ENCODE results near the gene LRRC31. TPM values are rescaled to one million over a fixed set of nuclear protein-coding genes. Genes with fewer than 3 reads are reported as not detected.
A peak's percentile ranks its signal among the peaks of the same experiment; 100 is the strongest.

The LRRC31 gene
- total RNA-seq, 3 donors from 2014 or later = 16.5 to 63.8 (median 42.6) TPM

GRCh38 chr3:169836942-169837275 is 32.8 kb downstream of the LRRC31 start:
- no peak for ATAC-seq
- DNase-seq = no peak
- no peak for TF ChIP-seq CTCF (IDR thresholded peaks at IDR 0.05)

DNA sequence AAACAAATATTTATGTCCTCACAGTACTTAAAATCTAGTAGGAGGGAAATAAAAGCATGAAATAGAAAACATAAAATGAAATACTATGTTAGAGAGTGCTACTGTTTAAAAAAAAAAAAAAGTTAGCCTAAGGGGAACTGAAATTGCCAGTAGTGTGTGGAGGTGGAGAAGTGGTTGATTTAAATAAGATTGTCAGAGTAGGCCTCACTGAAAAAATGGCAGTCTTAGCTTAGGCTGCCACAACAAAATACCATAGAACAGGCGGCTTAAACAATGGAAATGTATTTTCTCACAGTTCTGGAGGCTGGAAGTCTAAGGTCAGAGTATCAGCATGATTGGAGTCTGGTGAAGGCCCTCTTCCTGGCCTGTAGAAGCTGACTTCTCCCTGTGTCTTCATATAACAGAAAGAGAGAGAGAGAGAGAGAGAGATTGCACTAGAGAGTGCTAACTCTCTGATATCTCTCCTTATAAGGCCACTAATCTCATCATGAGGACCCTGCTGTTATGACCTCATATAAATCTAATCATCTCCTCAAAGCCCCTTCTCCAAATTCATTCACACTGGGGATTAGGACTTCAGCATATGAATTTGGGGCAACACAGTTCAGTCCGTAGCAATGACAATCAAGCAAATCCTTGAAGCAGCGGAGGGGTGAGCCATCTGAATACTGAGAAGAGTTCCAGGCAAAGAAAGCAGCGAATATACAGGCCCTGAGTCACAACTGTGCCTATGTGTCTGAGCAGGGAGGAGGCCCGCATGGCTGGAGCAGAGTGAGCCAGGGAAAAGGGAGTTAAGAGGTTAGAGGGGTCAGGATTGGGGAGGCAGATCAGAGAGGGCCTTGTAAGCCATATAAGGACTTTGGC is 33.4 kb downstream of the LRRC31 start:
- no peak for ATAC-seq
- Histone ChIP-seq H3K4me3 (no peak overlapping the region), H3K4me1 (ENCODE audit: low read depth) (no peaks in the 10 kb centered on the region), H3K36me3 (ENCODE audit: low read depth) (no peaks in the 10 kb centered on the region), H3K9me3 (no peaks in the 10 kb centered on the region)
- TF ChIP-seq CTCF (IDR thresholded peaks at IDR 0.05) = no peak
- no peak for DNase-seq
- intact Hi-C loops (cut with DNase I, micrococcal nuclease) = no loop called here

More at GRCh38 chr3:169836942-169837275, 32.8 kb downstream of the LRRC31 start:
- H3K4me3 ChIP-seq = no peak overlapping the region
- no peaks in the 10 kb centered on the region for H3K9me3 ChIP-seq
- no peaks in the 10 kb centered on the region for H3K4me1 ChIP-seq (ENCODE audit: low read depth)
- intact Hi-C loops (cut with DNase I, micrococcal nuclease) = no loop called here
- no peaks in the 10 kb centered on the region for H3K36me3 ChIP-seq (ENCODE audit: low read depth)

DNA sequence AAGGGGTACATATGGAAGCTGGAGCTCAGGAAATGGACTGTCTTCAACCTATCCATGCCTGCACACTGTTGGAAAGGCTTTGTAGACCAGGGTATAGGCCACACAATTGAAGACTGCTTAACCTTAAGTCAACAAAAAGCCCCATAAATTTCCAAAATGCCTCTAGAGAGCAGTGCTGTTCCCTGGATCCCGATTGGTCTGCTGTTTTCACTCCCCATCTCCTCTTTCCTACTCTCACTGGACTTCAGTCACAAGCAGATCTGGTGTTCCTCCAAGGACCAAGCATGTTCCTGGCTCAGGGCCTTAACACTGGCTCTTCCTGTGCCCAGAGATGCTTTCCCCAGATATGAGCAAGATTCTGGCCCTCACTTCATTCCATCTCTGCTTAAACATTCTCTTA is 34.2 kb downstream of the LRRC31 start:
- intact Hi-C loops (cut with DNase I, micrococcal nuclease) = no loop called here
- Histone ChIP-seq H3K4me3 (no peak overlapping the region), H3K9me3 (no peaks in the 10 kb centered on the region), H3K4me1 (ENCODE audit: low read depth) (no peaks in the 10 kb centered on the region), H3K36me3 (ENCODE audit: low read depth) (no peaks in the 10 kb centered on the region)
- peak; percentile 31 for ATAC-seq
- DNase-seq = no peak
- no peak for TF ChIP-seq CTCF (IDR thresholded peaks at IDR 0.05)

- H3K9me3 ChIP-seq = no peaks in the 10 kb centered on the region
- H3K36me3 ChIP-seq (ENCODE audit: low read depth) = no peaks in the 10 kb centered on the region
- no peak for TF ChIP-seq CTCF (IDR thresholded peaks at IDR 0.05)
- ATAC-seq (no peak), DNase-seq (no peak)
- H3K4me3 ChIP-seq = no peak overlapping the region
- intact Hi-C loops (cut with DNase I, micrococcal nuclease) = no loop called here
- no peaks in the 10 kb centered on the region for H3K4me1 ChIP-seq (ENCODE audit: low read depth)
These were observed 42.0 kb downstream of the LRRC31 start for GRCh38 chr3:169827712-169828111.

DNA sequence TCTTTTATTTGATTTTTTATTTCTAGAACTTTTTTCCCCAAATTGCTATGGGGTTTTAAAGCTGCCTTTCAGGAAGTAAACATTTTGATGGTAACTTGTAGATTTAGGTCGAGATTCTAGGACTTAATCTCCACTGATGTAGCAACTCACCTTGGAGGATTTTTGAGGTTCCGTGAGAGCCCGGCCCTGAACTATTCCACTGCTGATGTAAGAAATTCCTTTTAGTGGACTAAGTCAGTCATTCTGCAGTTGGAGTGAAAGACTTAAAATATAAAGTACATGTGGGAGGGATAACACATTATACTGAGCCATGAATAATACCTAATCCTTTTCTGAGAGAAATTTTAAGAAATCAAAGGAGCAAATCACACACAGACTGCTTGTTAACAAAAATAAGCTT is 44.4 kb downstream of the LRRC31 start:
- no peak overlapping the region for H3K4me3 ChIP-seq
- no peaks in the 10 kb centered on the region for H3K36me3 ChIP-seq (ENCODE audit: low read depth)
- ATAC-seq (no peak), DNase-seq (no peak)
- intact Hi-C loops (cut with DNase I, micrococcal nuclease) = no loop called here
- no peak for TF ChIP-seq CTCF (IDR thresholded peaks at IDR 0.05)
- no peaks in the 10 kb centered on the region for H3K4me1 ChIP-seq (ENCODE audit: low read depth)
- no peaks in the 10 kb centered on the region for H3K9me3 ChIP-seq
